HFFc6 (cell line): ENCODE data around the gene PLA2G2C. TPM values are rescaled to one million over a fixed set of nuclear protein-coding genes. Genes with fewer than 3 reads are reported as not detected.

Source experiments
- DNase-seq: peaks from one replicate; pipeline ENCODE4 v3.0.0-alpha.2; 2018
- H3K27ac Mint-ChIP-seq: 2 replicates; pipeline ENCODE4 v1.8.0; 2020; ENCODE audit warnings: mild to moderate bottlenecking, mixed read lengths
- H3K27me3 Mint-ChIP-seq: 2 replicates; pipeline ENCODE4 v1.8.0; 2021; ENCODE audit warnings: mild to moderate bottlenecking, moderate library complexity, mixed read lengths; ENCODE audit not compliant: insufficient read depth
- H3K36me3 Mint-ChIP-seq: 2 replicates; pipeline ENCODE4 v1.8.0; 2021; ENCODE audit warnings: low read depth, mixed read lengths
- H3K4me1 Mint-ChIP-seq: 2 replicates; pipeline ENCODE4 v1.8.0; 2020; ENCODE audit warnings: low read depth, mixed read lengths
- H3K4me3 Mint-ChIP-seq: 2 replicates; pipeline ENCODE4 v1.8.0; 2020; ENCODE audit warnings: mild to moderate bottlenecking, moderate library complexity, mixed read lengths
- H3K9me3 Mint-ChIP-seq: 2 replicates; pipeline ENCODE4 v1.8.0; 2020; ENCODE audit warnings: mild to moderate bottlenecking, mixed read lengths
- CTCF ChIP-seq: fragments of 200-600 bp; sonication (generic); IDR thresholded peaks from 2 replicates; pipeline ENCODE4 v1.5.0; 2021; ENCODE audit warnings: antibody characterized with exemption, mild to moderate bottlenecking
- total RNA-seq, 6 experiments: library from RNA; stranded (reverse); fragmentation: NEBNext Ultra II Directional; extraction: Animal tissue kit (Norgen Biotek cat#: 25700); gene quantifications; 2 replicates in 1 of 6; 3 replicates in 5 of 6; pipeline ENCODE4 v1.2.3, GENCODE V29; 2021

PLA2G2C gene
- total RNA-seq, 6 experiments from 2014 or later = not detected

GRCh38 chr1:20202166-20202565, 15.8 kb upstream of the PLA2G2C start:
- no peaks in the 10 kb centered on the region for H3K4me1 Mint-ChIP-seq
- peaks cover 24% of the 10 kb centered on the region for H3K27me3 Mint-ChIP-seq
- H3K9me3 Mint-ChIP-seq = no peaks in the 10 kb centered on the region
- no peak overlapping the region for H3K4me3 Mint-ChIP-seq
- no peak for DNase-seq
- H3K36me3 Mint-ChIP-seq = no peaks in the 10 kb centered on the region
- H3K27ac Mint-ChIP-seq = no peak overlapping the region
- no peak for TF ChIP-seq CTCF

DNA sequence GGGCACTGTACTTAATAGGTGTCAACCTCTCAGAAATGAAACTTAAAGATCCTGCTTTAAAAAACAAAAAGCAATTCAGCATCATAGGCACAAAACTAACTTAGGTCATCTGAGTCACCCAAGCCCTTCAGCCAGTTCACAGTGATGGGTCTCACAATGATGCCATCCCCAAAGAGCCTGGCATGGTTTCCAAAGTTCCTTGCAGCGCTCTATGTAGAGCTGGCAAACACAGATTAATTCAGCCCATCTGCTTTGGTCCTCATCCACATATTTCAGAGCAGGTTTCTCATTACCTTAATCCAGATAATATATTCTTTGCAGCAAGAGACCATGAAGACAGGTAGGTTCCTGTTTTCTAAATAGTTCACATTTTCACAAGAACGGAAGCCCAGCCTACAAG, 14.6 kb upstream of the PLA2G2C start:
- no peak for DNase-seq
- Mint-ChIP-seq H3K27ac (no peak overlapping the region), H3K27me3 (peaks cover 22% of the 10 kb centered on the region), H3K9me3 (no peaks in the 10 kb centered on the region), H3K4me3 (no peak overlapping the region), H3K4me1 (no peaks in the 10 kb centered on the region), H3K36me3 (no peaks in the 10 kb centered on the region)
- no peak for TF ChIP-seq CTCF

DNA sequence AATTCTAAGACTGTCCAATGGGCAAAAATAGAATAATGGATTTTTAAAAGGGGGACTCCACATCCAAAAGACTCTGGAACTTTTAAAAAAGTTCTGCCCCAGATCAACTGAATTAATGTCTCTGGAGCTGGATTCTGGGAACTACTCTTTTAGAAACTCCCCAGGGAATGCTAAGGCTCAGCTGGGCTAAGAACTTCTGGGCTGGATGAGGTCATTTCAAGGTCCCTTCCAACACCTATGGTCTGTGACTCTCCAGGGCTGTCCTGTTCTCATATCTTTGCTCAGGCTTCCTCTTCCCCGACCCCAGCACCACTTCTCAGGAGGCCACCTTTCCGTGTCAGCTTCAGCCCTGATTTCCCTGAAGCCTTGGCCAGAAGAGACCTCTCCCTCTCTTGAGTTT, 13.5 kb upstream of the PLA2G2C start:
- no peak overlapping the region for H3K27ac Mint-ChIP-seq
- no peaks in the 10 kb centered on the region for H3K9me3 Mint-ChIP-seq
- DNase-seq = no peak
- H3K36me3 Mint-ChIP-seq = no peaks in the 10 kb centered on the region
- no peak overlapping the region for H3K4me3 Mint-ChIP-seq
- H3K4me1 Mint-ChIP-seq = no peaks in the 10 kb centered on the region
- H3K27me3 Mint-ChIP-seq = peaks cover 20% of the 10 kb centered on the region
- no peak for TF ChIP-seq CTCF

DNA sequence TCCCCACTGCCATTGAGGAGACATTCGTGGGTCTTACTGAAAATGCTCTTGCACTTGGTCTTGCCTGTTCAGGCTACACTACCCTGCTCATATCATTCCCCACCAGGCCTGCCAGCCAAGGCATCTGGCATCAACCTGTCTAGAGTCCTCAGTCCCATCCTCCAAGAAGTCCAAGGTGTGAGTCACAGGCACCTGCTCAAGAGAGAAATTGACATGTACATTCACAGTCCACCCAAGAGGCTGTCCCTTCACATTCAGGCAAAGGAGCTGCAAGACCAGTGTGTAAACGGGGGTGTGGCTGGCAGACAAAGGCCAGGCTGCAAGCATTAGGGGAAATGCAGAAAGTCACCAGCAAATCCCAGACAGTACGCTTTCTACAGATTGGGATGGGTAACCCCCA, 13.1 kb upstream of the PLA2G2C start:
- H3K4me1 Mint-ChIP-seq = no peaks in the 10 kb centered on the region
- no peaks in the 10 kb centered on the region for H3K9me3 Mint-ChIP-seq

GRCh38 chr1:20198918-20199317, 12.6 kb upstream of the PLA2G2C start:
- H3K27ac Mint-ChIP-seq = no peak overlapping the region
- H3K9me3 Mint-ChIP-seq = no peaks in the 10 kb centered on the region
- no peaks in the 10 kb centered on the region for H3K4me1 Mint-ChIP-seq
- H3K4me3 Mint-ChIP-seq = no peak overlapping the region
- peaks cover 16% of the 10 kb centered on the region for H3K27me3 Mint-ChIP-seq
- TF ChIP-seq CTCF = no peak
- no peak for DNase-seq
- no peaks in the 10 kb centered on the region for H3K36me3 Mint-ChIP-seq

More for the DNA sequence above, 13.1 kb upstream of the PLA2G2C start:
- no peak overlapping the region for H3K4me3 Mint-ChIP-seq
- no peak for DNase-seq
- TF ChIP-seq CTCF = no peak
- H3K27me3 Mint-ChIP-seq = peaks cover 18% of the 10 kb centered on the region
- H3K27ac Mint-ChIP-seq = no peak overlapping the region
- H3K36me3 Mint-ChIP-seq = no peaks in the 10 kb centered on the region

GRCh38 chr1:20198296-20198695, 12.0 kb upstream of the PLA2G2C start:
- no peak overlapping the region for H3K27ac Mint-ChIP-seq
- H3K4me1 Mint-ChIP-seq = no peaks in the 10 kb centered on the region
- no peak overlapping the region for H3K4me3 Mint-ChIP-seq
- H3K9me3 Mint-ChIP-seq = no peaks in the 10 kb centered on the region
- H3K27me3 Mint-ChIP-seq = peaks cover 10% of the 10 kb centered on the region
- no peak for TF ChIP-seq CTCF
- DNase-seq = no peak
- H3K36me3 Mint-ChIP-seq = no peaks in the 10 kb centered on the region
